Measurements from ENCODE around the gene NDE1. TPM values are rescaled to one million over a fixed set of nuclear protein-coding genes. Genes with fewer than 3 reads are reported as not detected.
A peak's percentile ranks its signal among the peaks of the same experiment; 100 is the strongest.

Gene NDE1, protein sequence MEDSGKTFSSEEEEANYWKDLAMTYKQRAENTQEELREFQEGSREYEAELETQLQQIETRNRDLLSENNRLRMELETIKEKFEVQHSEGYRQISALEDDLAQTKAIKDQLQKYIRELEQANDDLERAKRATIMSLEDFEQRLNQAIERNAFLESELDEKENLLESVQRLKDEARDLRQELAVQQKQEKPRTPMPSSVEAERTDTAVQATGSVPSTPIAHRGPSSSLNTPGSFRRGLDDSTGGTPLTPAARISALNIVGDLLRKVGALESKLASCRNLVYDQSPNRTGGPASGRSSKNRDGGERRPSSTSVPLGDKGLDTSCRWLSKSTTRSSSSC
- 28.9 TPM for total RNA-seq
- long read RNA-seq, transcript NDE1-201 (9 exons, 3,221 nt): major isoform, 9 of 28 reads
- long read RNA-seq, partial matches to known transcripts: 6 of 28 reads
- long read RNA-seq, other reads (novel, unspliced or antisense): 13 of 28 reads

DNA sequence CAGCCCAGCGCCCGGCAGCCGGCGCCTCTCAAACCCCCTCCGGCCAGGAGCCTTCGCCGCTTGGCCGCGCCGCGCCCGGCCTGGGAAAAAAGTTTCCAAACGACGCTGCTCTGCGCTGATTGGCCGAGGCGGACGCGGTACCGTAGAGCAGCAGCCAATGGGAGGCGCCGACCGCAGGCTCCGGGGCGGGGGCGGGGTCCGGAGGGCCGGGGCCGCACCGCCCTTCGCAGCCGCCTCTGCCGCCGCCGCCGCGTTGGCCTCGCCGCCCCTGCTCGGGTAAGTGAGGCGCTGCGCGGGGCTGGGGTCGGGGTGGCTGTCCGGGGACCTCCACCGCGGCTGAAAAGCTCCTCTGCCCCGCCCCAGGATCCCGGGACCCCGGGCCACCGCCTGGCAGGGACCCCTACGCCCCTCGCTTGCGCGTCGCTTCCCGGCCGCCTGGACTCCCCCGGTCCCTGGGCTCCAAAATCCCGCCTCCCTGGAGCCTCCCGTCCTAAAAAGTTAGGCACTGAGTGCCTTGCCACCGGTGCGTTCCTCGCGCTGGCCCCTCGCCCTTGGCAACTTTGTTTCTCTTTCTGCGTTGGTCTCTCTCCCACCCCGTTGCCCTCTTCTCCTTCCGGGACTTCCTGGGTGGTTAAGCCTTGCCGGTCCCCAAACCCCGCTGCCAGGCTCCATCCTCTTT, at the start of gene NDE1:
Gene NDE1 (plus strand): TSS at position 227 of the 679 bp plus-strand sequence. CDS start 14,534 bp downstream, outside the sequence.
- TF ChIP-seq, protein P1, sequence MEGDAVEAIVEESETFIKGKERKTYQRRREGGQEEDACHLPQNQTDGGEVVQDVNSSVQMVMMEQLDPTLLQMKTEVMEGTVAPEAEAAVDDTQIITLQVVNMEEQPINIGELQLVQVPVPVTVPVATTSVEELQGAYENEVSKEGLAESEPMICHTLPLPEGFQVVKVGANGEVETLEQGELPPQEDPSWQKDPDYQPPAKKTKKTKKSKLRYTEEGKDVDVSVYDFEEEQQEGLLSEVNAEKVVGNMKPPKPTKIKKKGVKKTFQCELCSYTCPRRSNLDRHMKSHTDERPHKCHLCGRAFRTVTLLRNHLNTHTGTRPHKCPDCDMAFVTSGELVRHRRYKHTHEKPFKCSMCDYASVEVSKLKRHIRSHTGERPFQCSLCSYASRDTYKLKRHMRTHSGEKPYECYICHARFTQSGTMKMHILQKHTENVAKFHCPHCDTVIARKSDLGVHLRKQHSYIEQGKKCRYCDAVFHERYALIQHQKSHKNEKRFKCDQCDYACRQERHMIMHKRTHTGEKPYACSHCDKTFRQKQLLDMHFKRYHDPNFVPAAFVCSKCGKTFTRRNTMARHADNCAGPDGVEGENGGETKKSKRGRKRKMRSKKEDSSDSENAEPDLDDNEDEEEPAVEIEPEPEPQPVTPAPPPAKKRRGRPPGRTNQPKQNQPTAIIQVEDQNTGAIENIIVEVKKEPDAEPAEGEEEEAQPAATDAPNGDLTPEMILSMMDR (IDR thresholded peaks at IDR 0.05): no peak
- Histone ChIP-seq H3K9me3 (no peaks in the 10 kb centered on the region), H3K27me3 (no peaks in the 10 kb centered on the region), H3K27ac (peak within 1 kb of the TSS; percentile 86), H3K4me3 (peak within 1 kb of the TSS; percentile 99), H3K4me1 (peaks cover 18% of the 10 kb centered on the region), H3K36me3 (no peaks in the 10 kb centered on the region)
- ATAC-seq: peak; percentile 100
- intact Hi-C loops (cut with DNase I): no loop called here
- peak; percentile 96 for DNase-seq

DNA sequence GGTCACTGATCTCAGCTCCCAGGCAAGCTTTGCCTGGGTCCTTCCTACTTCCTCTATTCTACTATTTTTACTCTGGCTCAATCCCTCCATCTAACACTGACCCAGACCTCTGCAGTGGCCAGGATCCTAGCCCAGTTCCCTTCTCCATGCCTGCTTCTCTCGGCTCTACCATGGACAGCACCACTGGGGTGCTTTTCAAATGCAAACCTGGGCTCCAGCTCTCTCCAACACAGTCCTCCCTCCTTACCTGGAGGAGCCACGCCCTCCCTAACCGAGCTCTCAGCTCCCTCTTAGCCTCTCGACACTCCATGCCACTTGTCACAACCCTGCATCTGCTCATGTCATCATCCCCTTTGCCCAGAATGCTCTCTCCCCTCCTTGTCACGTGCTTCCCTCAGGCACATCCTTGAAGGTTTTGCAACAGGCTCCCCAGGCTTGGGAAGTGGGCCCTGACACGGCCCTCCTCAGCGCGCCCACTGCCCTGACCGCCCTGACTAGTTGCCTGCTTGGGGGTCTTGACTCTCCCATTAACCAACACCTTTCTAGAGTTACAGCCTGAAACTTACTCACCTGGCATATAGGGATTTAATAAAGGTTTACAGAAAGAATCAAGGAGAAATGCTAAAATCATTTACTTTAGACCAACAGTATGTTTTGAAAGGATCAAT, 48.7 kb upstream of the NDE1 start:
- Histone ChIP-seq H3K27ac (no peak overlapping the region), H3K4me3 (no peak overlapping the region), H3K27me3 (no peaks in the 10 kb centered on the region), H3K36me3 (peaks cover 92% of the 10 kb centered on the region), H3K4me1 (peaks cover 4% of the 10 kb centered on the region), H3K9me3 (no peaks in the 10 kb centered on the region)
- DNase-seq (no peak), ATAC-seq (peak; percentile 65)
- TF ChIP-seq, protein P1 (IDR thresholded peaks at IDR 0.05): no peak
- intact Hi-C loops (cut with DNase I): no loop called here

DNA sequence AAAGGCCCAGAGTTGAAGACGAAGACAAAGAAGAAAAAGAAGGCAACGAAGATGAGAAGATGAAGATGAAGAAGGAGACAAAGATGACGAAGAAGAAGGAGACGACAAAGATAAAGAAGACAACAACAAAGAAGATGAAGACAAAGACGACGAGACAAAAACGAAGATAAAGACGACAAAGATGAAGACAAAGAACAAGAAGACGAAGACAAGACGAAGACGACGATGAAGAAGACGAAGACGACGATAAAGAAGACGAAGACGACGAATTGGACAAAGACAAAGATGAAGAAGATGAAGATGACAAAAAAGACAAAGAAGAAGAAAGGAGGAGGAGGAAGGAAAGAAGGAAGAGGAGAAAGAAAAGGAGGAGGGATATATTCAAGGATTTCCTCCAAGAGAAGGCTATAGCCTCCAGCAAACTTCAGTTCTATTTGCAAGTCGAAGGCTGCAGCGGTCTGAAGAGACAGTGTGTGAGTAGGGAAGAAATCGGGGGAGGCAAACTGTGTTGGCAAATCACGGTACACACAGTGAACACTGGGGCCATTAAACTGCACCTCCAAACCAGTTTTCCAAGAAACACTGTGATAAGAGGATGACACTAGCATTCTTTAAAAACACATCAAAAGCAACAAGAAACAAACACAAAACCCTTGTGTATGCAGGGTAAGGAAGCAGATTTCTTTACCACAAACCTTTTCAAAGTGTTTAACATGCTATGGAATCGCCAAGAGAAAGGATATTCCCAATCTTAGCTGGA, 47.6 kb upstream of the NDE1 start:
- intact Hi-C loops (cut with DNase I): no loop called here

DNA sequence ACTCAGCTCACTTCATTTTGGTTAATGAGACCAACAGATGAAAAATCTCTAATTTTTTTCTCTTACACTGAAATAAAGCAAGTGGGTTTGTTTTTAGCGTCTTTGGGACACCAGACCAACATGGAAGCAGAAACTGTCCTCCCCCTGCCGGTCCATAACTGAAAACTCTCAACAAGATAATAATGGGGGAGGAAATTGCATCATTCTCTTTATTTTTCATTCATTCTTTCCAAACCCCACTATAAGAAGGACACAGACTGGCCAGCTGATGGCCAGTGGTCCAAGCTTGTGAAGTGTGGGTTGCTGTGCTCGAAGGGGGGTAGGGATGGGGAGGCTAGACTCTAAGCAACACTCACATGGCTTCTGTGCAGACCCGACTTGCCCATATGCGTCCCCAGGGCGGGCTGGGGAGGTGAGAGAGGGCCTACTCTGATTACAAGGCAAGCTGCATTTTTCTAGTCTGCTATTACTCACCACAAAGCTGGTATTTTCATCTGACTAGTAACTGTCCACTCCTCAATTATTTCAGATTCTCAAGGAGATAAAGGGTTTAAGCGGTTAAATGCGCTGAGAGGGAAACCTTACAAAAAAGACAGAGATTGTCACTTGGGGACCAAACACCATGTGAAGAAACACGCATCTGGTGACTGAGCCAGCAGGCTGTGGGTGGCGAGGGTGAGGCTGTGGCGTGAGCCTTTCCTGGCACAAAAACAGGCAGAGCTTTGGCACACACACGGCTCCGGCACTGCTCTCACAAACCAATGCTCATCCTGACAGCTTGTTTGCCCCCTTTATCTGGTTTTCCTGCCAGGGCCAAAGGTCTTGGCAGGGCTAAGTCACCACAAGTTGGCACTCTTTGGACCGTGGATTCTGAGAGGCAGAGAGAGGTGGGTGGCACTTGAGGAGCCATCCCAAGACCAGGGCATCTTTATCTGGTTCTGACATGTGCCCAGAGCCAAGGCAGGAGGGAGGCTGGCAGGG, 45.3 kb upstream of the NDE1 start:
- no peaks in the 10 kb centered on the region for H3K27me3 ChIP-seq
- H3K4me3 ChIP-seq: no peak overlapping the region
- intact Hi-C loops (cut with DNase I): no loop called here
- no peaks in the 10 kb centered on the region for H3K9me3 ChIP-seq
- H3K36me3 ChIP-seq: peaks cover 94% of the 10 kb centered on the region
- TF ChIP-seq, protein P1 (IDR thresholded peaks at IDR 0.05): no peak
- no peak overlapping the region for H3K27ac ChIP-seq
- ATAC-seq: no peak
- H3K4me1 ChIP-seq: peaks cover 21% of the 10 kb centered on the region
- DNase-seq: no peak

More for the DNA sequence above, 47.6 kb upstream of the NDE1 start:
- TF ChIP-seq, protein P1 (IDR thresholded peaks at IDR 0.05): no peak
- ATAC-seq (no peak), DNase-seq (no peak)
- H3K27ac ChIP-seq: no peak overlapping the region
- no peaks in the 10 kb centered on the region for H3K27me3 ChIP-seq
- no peak overlapping the region for H3K4me3 ChIP-seq
- peaks cover 6% of the 10 kb centered on the region for H3K4me1 ChIP-seq
- H3K36me3 ChIP-seq: peaks cover 94% of the 10 kb centered on the region
- H3K9me3 ChIP-seq: no peaks in the 10 kb centered on the region
